Panc1 (cell line): Measurements from ENCODE around the gene CELA2B.

ENCODE experiments used
- POLR2AphosphoS5 ChIP-seq: IDR thresholded peaks from 2 replicates; pipeline ENCODE4 v1.6.1; 2012; ENCODE audit warnings: mild to moderate bottlenecking, low read depth, low read length, moderate library complexity
- TF ChIP-seq, protein P1 (sequence below): fragments of 450-650 bp; IDR thresholded peaks from 2 replicates; pipeline ENCODE4 v1.5.1; 2017; ENCODE audit warnings: mild to moderate bottlenecking

DNA sequence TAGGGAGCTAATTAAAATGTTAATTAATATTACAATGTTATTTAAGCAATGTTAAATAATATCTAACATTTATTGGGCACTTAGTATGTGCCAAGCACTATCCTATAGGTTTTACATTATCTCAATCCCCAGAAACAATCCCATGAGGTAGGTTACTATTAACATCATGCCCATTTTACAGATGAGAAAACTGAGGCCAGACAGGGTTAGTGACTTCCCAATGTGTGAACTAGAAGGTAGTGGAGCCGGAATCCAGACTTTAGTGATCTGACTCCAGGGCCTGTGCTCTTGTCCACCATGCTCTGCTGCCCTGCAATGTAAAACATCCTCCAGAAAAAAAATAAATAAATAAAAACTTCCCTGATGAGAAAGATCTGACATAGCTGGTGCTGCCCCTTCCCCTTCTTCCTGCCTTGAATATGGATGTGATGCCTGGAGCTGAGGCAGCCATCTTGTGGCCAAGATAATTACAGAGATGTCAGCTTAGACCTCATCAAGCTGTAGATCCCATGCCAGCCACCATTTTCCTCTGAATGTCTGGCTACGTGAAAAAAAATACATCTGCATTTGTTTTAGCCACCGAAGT, 26.9 kb upstream of the CELA2B start:
- TF ChIP-seq, protein P1, sequence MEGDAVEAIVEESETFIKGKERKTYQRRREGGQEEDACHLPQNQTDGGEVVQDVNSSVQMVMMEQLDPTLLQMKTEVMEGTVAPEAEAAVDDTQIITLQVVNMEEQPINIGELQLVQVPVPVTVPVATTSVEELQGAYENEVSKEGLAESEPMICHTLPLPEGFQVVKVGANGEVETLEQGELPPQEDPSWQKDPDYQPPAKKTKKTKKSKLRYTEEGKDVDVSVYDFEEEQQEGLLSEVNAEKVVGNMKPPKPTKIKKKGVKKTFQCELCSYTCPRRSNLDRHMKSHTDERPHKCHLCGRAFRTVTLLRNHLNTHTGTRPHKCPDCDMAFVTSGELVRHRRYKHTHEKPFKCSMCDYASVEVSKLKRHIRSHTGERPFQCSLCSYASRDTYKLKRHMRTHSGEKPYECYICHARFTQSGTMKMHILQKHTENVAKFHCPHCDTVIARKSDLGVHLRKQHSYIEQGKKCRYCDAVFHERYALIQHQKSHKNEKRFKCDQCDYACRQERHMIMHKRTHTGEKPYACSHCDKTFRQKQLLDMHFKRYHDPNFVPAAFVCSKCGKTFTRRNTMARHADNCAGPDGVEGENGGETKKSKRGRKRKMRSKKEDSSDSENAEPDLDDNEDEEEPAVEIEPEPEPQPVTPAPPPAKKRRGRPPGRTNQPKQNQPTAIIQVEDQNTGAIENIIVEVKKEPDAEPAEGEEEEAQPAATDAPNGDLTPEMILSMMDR: no peak
- TF ChIP-seq POLR2AphosphoS5: no peak
